WTC11 (cell line): Measurements from ENCODE around the gene SOWAHD. TPM values are rescaled to one million over a fixed set of nuclear protein-coding genes. Genes with fewer than 3 reads are reported as not detected.
"Not testable (repeated sequence)": the region's sequence is repeated elsewhere in the genome, so short reads cannot be mapped to it uniquely, and the experiment has no call there.

ENCODE experiments used
- ATAC-seq: fragments of 200-7000 bp; cut with Tn5 transposase; 2 replicates; pipeline ENCODE4 v1.10.0; 2021; ENCODE audit warnings: mild to moderate bottlenecking, moderate library complexity
- CTCF ChIA-PET: fragments of 300-600 bp; sonication (Branson Sonifier 250); formaldehyde crosslinking; loops from one replicate; lab custom pipeline; 2021; ENCODE audit warnings: antibody characterized with exemption; lab: Charles Lee
- POLR2A ChIA-PET: fragments of 350-600 bp; sonication (Branson Sonifier 250); formaldehyde crosslinking; loops from one replicate; lab custom pipeline; 2021; ENCODE audit warnings: antibody characterized with exemption; lab: Charles Lee
- DNase-seq: peaks from one replicate; pipeline ENCODE4 v3.0.0; 2021; ENCODE audit warnings: low spot score
- H3K27ac Mint-ChIP-seq: 2 replicates; pipeline ENCODE4 v1.8.0; 2021; ENCODE audit warnings: mixed read lengths
- H3K27me3 Mint-ChIP-seq: 2 replicates; pipeline ENCODE4 v1.8.0; 2021; ENCODE audit warnings: low read depth, mild to moderate bottlenecking, moderate library complexity, mixed read lengths
- H3K36me3 Mint-ChIP-seq: 2 replicates; pipeline ENCODE4 v1.8.0; 2021; ENCODE audit warnings: mixed read lengths
- H3K4me1 Mint-ChIP-seq: 2 replicates; pipeline ENCODE4 v1.8.0; 2022; ENCODE audit warnings: mixed read lengths
- H3K4me3 Mint-ChIP-seq: 2 replicates; pipeline ENCODE4 v1.8.0; 2021; ENCODE audit warnings: mild to moderate bottlenecking, moderate library complexity, mixed read lengths
- H3K9me3 Mint-ChIP-seq: 2 replicates; pipeline ENCODE4 v1.8.0; 2021; ENCODE audit warnings: mixed read lengths
- ATF1 ChIP-seq: sonication (generic); formaldehyde crosslinking; IDR thresholded peaks from 2 replicates; pipeline ENCODE4 v1.8.1; 2023; ENCODE audit warnings: mild to moderate bottlenecking, moderate library complexity, missing genetic modification reagents
- CREM ChIP-seq: sonication (generic); formaldehyde crosslinking; IDR thresholded peaks from 2 replicates; pipeline ENCODE4 v1.8.1; 2022; ENCODE audit warnings: mild to moderate bottlenecking, missing genetic modification reagents, moderate library complexity
- EMX1 ChIP-seq: fragments of 250-450 bp; sonication (Bioruptor Pico); IDR thresholded peaks from 2 replicates; pipeline ENCODE4 v1.8.0; 2021; ENCODE audit warnings: mild to moderate bottlenecking
- FOXK1 ChIP-seq: sonication (generic); formaldehyde crosslinking; IDR thresholded peaks from 2 replicates; pipeline ENCODE4 v1.8.0; 2022; ENCODE audit warnings: mild to moderate bottlenecking, moderate library complexity, missing genetic modification reagents
- GABPB1 ChIP-seq: sonication (generic); formaldehyde crosslinking; IDR thresholded peaks from 2 replicates; pipeline ENCODE4 v1.8.1; 2023; ENCODE audit warnings: mild to moderate bottlenecking, missing genetic modification reagents
- MXD4 ChIP-seq: fragments of 250-450 bp; sonication (Bioruptor Pico); IDR thresholded peaks from 2 replicates; pipeline ENCODE4 v1.8.0; 2021; ENCODE audit warnings: mild to moderate bottlenecking, moderate library complexity, borderline replicate concordance
- NFE2L1 ChIP-seq: sonication (generic); formaldehyde crosslinking; IDR thresholded peaks from 2 replicates; pipeline ENCODE4 v1.8.1; 2023; ENCODE audit warnings: missing genetic modification reagents
- RELA ChIP-seq: sonication (generic); formaldehyde crosslinking; IDR thresholded peaks from 2 replicates; pipeline ENCODE4 v1.8.1; 2022; ENCODE audit warnings: missing genetic modification reagents, mild to moderate bottlenecking, borderline replicate concordance
- TCF7 ChIP-seq: sonication (generic); formaldehyde crosslinking; IDR thresholded peaks from 2 replicates; pipeline ENCODE4 v1.8.0; 2022; ENCODE audit warnings: mild to moderate bottlenecking, low read depth, missing genetic modification reagents, moderate library complexity
- TEAD1 ChIP-seq: sonication (generic); formaldehyde crosslinking; IDR thresholded peaks from 2 replicates; pipeline ENCODE4 v1.8.0; 2022; ENCODE audit warnings: mild to moderate bottlenecking, missing genetic modification reagents
- ZNF138 ChIP-seq: sonication (generic); formaldehyde crosslinking; conservative IDR thresholded peaks from 2 replicates; pipeline ENCODE4 v1.8.1; 2022; ENCODE audit warnings: mild to moderate bottlenecking, moderate library complexity, missing genetic modification reagents
- ZNF396 ChIP-seq: fragments of 250-450 bp; sonication (Bioruptor Pico); IDR thresholded peaks from 2 replicates; pipeline ENCODE4 v1.8.0; 2021; ENCODE audit warnings: mild to moderate bottlenecking, moderate library complexity, borderline replicate concordance
- ZNF671 ChIP-seq: fragments of 250-450 bp; sonication (Bioruptor Pico); IDR thresholded peaks from 2 replicates; pipeline ENCODE4 v1.8.0; 2021; ENCODE audit warnings: mild to moderate bottlenecking
- total RNA-seq: library from RNA; stranded (reverse); gene quantifications from 3 replicates; pipeline ENCODE4 v1.2.3, GENCODE V29; 2021
- TF ChIP-seq, protein P1 (sequence below): sonication (generic); formaldehyde crosslinking; IDR thresholded peaks from 2 replicates; pipeline ENCODE4 v1.8.1; 2023; ENCODE audit warnings: mild to moderate bottlenecking, missing genetic modification reagents
- TF ChIP-seq, protein P2 (sequence below): fragments of 250-450 bp; sonication (Bioruptor Pico); IDR thresholded peaks from 2 replicates; pipeline ENCODE4 v2.1.2; 2022; ENCODE audit warnings: mild to moderate bottlenecking, moderate library complexity
- TF ChIP-seq, protein P3 (sequence below): sonication (generic); formaldehyde crosslinking; IDR thresholded peaks from 2 replicates; pipeline ENCODE4 v1.8.0; 2022; ENCODE audit warnings: missing genetic modification reagents
- TF ChIP-seq, protein P4 (sequence below): sonication (generic); formaldehyde crosslinking; IDR thresholded peaks from 2 replicates; pipeline ENCODE4 v1.8.1; 2023; ENCODE audit warnings: mild to moderate bottlenecking, missing genetic modification reagents, moderate library complexity
- TF ChIP-seq, protein P5 (sequence below): sonication (generic); formaldehyde crosslinking; IDR thresholded peaks from 2 replicates; pipeline ENCODE4 v1.8.1; 2023; ENCODE audit warnings: mild to moderate bottlenecking, moderate library complexity, missing genetic modification reagents

The SOWAHD gene
- total RNA-seq, 1 experiment from 2014 or later = 5.0 TPM

GRCh38 chrX:119738742-119739141, 19.6 kb upstream of the SOWAHD start (continued):
- TF ChIP-seq, protein P1, sequence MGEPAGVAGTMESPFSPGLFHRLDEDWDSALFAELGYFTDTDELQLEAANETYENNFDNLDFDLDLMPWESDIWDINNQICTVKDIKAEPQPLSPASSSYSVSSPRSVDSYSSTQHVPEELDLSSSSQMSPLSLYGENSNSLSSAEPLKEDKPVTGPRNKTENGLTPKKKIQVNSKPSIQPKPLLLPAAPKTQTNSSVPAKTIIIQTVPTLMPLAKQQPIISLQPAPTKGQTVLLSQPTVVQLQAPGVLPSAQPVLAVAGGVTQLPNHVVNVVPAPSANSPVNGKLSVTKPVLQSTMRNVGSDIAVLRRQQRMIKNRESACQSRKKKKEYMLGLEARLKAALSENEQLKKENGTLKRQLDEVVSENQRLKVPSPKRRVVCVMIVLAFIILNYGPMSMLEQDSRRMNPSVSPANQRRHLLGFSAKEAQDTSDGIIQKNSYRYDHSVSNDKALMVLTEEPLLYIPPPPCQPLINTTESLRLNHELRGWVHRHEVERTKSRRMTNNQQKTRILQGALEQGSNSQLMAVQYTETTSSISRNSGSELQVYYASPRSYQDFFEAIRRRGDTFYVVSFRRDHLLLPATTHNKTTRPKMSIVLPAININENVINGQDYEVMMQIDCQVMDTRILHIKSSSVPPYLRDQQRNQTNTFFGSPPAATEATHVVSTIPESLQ (CRISPR knock-in tag) = no peak
- TF ChIP-seq NFE2L1 (CRISPR knock-in tag) = no peak

DNA sequence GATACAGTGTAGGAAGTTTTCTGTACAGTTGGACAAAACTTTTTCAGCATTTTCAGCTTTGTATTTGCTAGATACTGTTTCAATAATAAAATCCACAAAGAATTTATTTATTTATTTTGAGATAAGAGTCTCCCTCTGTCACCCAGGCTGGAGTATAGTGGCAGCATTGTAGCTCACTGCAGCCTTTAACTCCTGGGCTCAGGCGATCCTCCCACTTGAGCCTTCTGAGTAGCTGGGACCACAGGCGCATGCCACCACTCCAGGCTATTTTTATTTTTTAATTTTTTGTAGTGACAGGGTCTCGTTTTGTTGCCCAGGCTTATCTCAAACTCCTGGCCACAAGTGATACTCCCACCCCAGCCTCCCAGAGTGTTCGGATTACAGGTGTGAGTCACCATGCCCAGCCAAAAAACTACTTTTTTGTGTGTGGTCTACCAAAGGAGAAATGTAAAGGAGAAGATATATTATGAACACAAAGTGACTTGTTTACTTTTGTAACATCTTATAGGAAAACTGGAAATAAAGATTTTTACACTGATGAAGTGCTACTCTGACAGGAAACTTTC, 13.0 kb upstream of the SOWAHD start:
- Mint-ChIP-seq H3K36me3 (no peaks in the 10 kb centered on the region), H3K27me3 (no peaks in the 10 kb centered on the region), H3K4me3 (no peak overlapping the region), H3K27ac (no peak overlapping the region), H3K9me3 (no peaks in the 10 kb centered on the region), H3K4me1 (no peaks in the 10 kb centered on the region)
- ATAC-seq = no peak
- ChIA-PET CTCF (interaction anchor here (1.5 kb wide), 1 partner anchor 16 kb away, joined by 4 read pairs; no protein-coding TSS in a partner anchor), POLR2A (no interaction called here)
- no peak for DNase-seq
- TF ChIP-seq EMX1 (CRISPR knock-in tag) (no peak), GABPB1 (no peak), ZNF396 (CRISPR knock-in tag) (no peak), ATF1 (CRISPR knock-in tag) (no peak), ZNF671 (CRISPR knock-in tag) (no peak), CREM (CRISPR knock-in tag) (no peak)
- TF ChIP-seq, protein P2, sequence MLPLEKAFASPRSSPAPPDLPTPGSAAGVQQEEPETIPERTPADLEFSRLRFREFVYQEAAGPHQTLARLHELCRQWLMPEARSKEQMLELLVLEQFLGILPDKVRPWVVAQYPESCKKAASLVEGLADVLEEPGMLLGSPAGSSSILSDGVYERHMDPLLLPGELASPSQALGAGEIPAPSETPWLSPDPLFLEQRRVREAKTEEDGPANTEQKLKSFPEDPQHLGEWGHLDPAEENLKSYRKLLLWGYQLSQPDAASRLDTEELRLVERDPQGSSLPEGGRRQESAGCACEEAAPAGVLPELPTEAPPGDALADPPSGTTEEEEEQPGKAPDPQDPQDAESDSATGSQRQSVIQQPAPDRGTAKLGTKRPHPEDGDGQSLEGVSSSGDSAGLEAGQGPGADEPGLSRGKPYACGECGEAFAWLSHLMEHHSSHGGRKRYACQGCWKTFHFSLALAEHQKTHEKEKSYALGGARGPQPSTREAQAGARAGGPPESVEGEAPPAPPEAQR (CRISPR knock-in tag) = no peak
- TF ChIP-seq, protein P3, sequence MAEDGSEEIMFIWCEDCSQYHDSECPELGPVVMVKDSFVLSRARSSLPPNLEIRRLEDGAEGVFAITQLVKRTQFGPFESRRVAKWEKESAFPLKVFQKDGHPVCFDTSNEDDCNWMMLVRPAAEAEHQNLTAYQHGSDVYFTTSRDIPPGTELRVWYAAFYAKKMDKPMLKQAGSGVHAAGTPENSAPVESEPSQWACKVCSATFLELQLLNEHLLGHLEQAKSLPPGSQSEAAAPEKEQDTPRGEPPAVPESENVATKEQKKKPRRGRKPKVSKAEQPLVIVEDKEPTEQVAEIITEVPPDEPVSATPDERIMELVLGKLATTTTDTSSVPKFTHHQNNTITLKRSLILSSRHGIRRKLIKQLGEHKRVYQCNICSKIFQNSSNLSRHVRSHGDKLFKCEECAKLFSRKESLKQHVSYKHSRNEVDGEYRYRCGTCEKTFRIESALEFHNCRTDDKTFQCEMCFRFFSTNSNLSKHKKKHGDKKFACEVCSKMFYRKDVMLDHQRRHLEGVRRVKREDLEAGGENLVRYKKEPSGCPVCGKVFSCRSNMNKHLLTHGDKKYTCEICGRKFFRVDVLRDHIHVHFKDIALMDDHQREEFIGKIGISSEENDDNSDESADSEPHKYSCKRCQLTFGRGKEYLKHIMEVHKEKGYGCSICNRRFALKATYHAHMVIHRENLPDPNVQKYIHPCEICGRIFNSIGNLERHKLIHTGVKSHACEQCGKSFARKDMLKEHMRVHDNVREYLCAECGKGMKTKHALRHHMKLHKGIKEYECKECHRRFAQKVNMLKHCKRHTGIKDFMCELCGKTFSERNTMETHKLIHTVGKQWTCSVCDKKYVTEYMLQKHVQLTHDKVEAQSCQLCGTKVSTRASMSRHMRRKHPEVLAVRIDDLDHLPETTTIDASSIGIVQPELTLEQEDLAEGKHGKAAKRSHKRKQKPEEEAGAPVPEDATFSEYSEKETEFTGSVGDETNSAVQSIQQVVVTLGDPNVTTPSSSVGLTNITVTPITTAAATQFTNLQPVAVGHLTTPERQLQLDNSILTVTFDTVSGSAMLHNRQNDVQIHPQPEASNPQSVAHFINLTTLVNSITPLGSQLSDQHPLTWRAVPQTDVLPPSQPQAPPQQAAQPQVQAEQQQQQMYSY (CRISPR knock-in tag) = no peak

DNA sequence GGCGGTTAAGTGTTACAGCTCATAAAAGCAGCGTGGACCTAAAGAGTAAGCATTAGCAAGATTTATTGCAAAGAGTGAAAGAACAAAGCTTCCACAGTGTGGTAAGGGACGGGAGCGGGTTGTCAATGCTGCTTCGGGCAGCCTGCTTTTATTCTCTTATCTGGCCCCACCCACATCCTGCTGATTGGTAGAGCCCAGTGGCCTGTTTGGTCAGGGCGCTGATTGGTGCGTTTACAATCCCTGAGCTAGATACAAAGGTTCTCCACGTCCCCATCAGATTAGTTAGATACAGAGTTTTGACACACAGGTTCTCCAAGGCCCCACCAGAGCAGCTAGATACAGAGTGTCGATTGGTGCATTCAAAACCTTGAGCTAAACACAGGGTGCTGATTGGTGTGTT, 8.3 kb upstream of the SOWAHD start:
- H3K9me3 Mint-ChIP-seq, POLR2A ChIA-PET: not testable (repeated sequence)
- CTCF ChIA-PET = interaction anchor here (0.7 kb wide), 1 partner anchor 140 kb away, joined by 3 read pairs; no protein-coding TSS in a partner anchor

GRCh38 chrX:119750751-119751150, 7.6 kb upstream of the SOWAHD start:
- H3K27me3 Mint-ChIP-seq, H3K9me3 Mint-ChIP-seq, POLR2A ChIA-PET, H3K27ac Mint-ChIP-seq, H3K36me3 Mint-ChIP-seq, CTCF ChIA-PET, H3K4me3 Mint-ChIP-seq, ATAC-seq, DNase-seq: not testable (repeated sequence)
- H3K4me1 Mint-ChIP-seq = peaks cover 15% of the 10 kb centered on the region

More for the DNA sequence above, 8.3 kb upstream of the SOWAHD start:
- H3K27ac Mint-ChIP-seq, H3K36me3 Mint-ChIP-seq, H3K27me3 Mint-ChIP-seq, H3K4me3 Mint-ChIP-seq, H3K4me1 Mint-ChIP-seq, DNase-seq, ATAC-seq: not testable (repeated sequence)

DNA sequence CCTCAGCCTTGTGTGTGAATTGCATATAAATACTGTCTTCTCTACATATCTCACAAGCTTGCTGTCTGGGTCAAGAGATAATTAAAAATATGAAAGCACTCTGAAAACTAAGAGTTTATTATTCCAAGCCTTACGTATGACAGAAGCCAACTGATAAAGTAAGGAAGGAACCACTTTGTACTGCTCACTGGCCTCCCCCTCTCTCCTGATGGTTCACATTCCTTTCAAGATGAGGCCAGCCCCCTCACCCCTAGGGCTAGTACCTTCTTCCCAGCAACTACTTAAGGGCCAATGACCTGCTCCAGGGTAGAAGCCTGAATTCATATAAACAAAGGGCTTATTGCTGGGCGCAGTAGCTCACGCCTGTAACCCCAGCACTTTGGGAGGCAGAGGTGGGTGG, 5.4 kb upstream of the SOWAHD start:
- Mint-ChIP-seq H3K36me3 (no peaks in the 10 kb centered on the region), H3K4me1 (peaks cover 33% of the 10 kb centered on the region), H3K4me3 (no peak overlapping the region), H3K27me3 (no peaks in the 10 kb centered on the region; the same call in 1 of the 2 replicates), H3K9me3 (no peaks in the 10 kb centered on the region), H3K27ac (peak overlapping the region; percentile 36; the same call in 1 of the 2 replicates)
- POLR2A ChIA-PET = no interaction called here
- DNase-seq (peak; percentile 16), ATAC-seq (peak; percentile 45)
- CTCF ChIA-PET = interaction anchor here (0.9 to 1.1 kb wide), 3 partner anchors 9 to 241 kb away, joined by 3 to 7 read pairs (median 4); no protein-coding TSS in a partner anchor
- TF ChIP-seq ZNF138 (CRISPR knock-in tag) = no peak
- no peak for TF ChIP-seq TCF7 (CRISPR knock-in tag)
- TF ChIP-seq, protein P4, sequence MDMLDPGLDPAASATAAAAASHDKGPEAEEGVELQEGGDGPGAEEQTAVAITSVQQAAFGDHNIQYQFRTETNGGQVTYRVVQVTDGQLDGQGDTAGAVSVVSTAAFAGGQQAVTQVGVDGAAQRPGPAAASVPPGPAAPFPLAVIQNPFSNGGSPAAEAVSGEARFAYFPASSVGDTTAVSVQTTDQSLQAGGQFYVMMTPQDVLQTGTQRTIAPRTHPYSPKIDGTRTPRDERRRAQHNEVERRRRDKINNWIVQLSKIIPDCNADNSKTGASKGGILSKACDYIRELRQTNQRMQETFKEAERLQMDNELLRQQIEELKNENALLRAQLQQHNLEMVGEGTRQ (CRISPR knock-in tag) = no peak
- no peak for TF ChIP-seq TEAD1 (CRISPR knock-in tag)
- no peak for TF ChIP-seq RELA (CRISPR knock-in tag)
- TF ChIP-seq FOXK1 (CRISPR knock-in tag) = no peak
- TF ChIP-seq EMX1 (CRISPR knock-in tag) = no peak
- no peak for TF ChIP-seq MXD4
- TF ChIP-seq, protein P5, sequence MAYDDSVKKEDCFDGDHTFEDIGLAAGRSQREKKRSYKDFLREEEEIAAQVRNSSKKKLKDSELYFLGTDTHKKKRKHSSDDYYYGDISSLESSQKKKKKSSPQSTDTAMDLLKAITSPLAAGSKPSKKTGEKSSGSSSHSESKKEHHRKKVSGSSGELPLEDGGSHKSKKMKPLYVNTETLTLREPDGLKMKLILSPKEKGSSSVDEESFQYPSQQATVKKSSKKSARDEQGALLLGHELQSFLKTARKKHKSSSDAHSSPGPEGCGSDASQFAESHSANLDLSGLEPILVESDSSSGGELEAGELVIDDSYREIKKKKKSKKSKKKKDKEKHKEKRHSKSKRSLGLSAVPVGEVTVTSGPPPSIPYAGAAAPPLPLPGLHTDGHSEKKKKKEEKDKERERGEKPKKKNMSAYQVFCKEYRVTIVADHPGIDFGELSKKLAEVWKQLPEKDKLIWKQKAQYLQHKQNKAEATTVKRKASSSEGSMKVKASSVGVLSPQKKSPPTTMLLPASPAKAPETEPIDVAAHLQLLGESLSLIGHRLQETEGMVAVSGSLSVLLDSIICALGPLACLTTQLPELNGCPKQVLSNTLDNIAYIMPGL (CRISPR knock-in tag) = no peak
